Naive thymus-derived CD8-positive, alpha-beta T cell (primary cell): ENCODE measurements around the gene GPC6. TPM values are rescaled to one million over a fixed set of nuclear protein-coding genes. Genes with fewer than 3 reads are reported as not detected.

Experiments
- ATAC-seq, 2 donors: fragments of 150-1000 bp; cut with Tn5 transposase in 1 of 2; sonication (Bioruptor Pico), chemical (Tn5 transposase) in 1 of 2; 1 replicate in 1 of 2; 2 replicates in 1 of 2; pipeline ENCODE4 v1.10.0; 2021; ENCODE audit warnings: mild to moderate bottlenecking in 2 of 2, moderate library complexity in 2 of 2
- POLR2A ChIA-PET: fragments of 350-600 bp; sonication (Branson Sonifier 250); formaldehyde crosslinking; loops from one replicate; lab custom pipeline; 2021; ENCODE audit warnings: antibody characterized with exemption; lab: Charles Lee
- DNase-seq, 10 donors: peaks; one replicate each; pipeline versions ENCODE4 v3.0.0 to v3.0.0-alpha.2; 2020 to 2022
- H3K27ac Mint-ChIP-seq, 10 donors: one replicate each; pipeline ENCODE4 v1.8.0; 2020 to 2022; ENCODE audit warnings: mild to moderate bottlenecking in 10 of 10, mixed read lengths in 10 of 10, moderate library complexity in 4 of 10, inconsistent platforms in 1 of 10
- H3K27me3 Mint-ChIP-seq, 5 donors: one replicate each; pipeline ENCODE4 v1.8.0; 2021 to 2022; ENCODE audit warnings: mixed read lengths in 5 of 5
- H3K36me3 Mint-ChIP-seq, 3 donors: one replicate each; pipeline ENCODE4 v1.8.0; 2020 to 2022; ENCODE audit warnings: mixed read lengths in 3 of 3, mild to moderate bottlenecking in 2 of 3, inconsistent platforms in 1 of 3
- H3K4me1 Mint-ChIP-seq, 4 donors: one replicate each; pipeline ENCODE4 v1.8.0; 2021 to 2022; ENCODE audit warnings: mixed read lengths in 4 of 4
- H3K4me3 Mint-ChIP-seq, 10 donors: one replicate each; pipeline ENCODE4 v1.8.0; 2020 to 2022; ENCODE audit warnings: mild to moderate bottlenecking in 10 of 10, mixed read lengths in 10 of 10, moderate library complexity in 6 of 10, inconsistent platforms in 1 of 10
- H3K9me3 Mint-ChIP-seq, 9 donors: one replicate each; pipeline ENCODE4 v1.8.0; 2020 to 2022; ENCODE audit warnings: mixed read lengths in 9 of 9, mild to moderate bottlenecking in 3 of 9, inconsistent platforms in 1 of 9, moderate library complexity in 1 of 9
- polyA plus RNA-seq, 3 donors: library from polyadenylated mRNA; unstranded; fragments of 300-500 nt; fragmentation: Illumina TruSeq; gene quantifications; one replicate each; pipeline ENCODE4 v1.2.3, GENCODE V29; 2021
- total RNA-seq, 8 experiments: library from RNA in 2 of 8; stranded (reverse) in 2 of 8; gene quantifications; one replicate each; pipeline ENCODE4 v1.2.3 and lab custom pipeline; 2021 to 2026

The GPC6 gene
- total and polyA plus RNA-seq, 5 experiments from 2014 or later = not detected

GRCh38 chr13:94366677-94367076 is 1140.1 kb downstream of the GPC6 start:
- Mint-ChIP-seq H3K27me3 (peaks cover 3 to 17% (median 7%) of the 10 kb centered on the region in 5 donors), H3K4me1 (peaks cover 0 to 4% (median under 1%) of the 10 kb centered on the region in 4 donors), H3K9me3 (peaks cover 0 to 2% (median 0%) of the 10 kb centered on the region in 9 donors), H3K36me3 (no peaks in the 10 kb centered on the region), H3K27ac (no peak overlapping the region), H3K4me3 (no peak overlapping the region)
- ATAC-seq (no peak), DNase-seq (no peak)
- POLR2A ChIA-PET = no interaction called here

- Mint-ChIP-seq H3K4me1 (no peaks in the 10 kb centered on the region), H3K4me3 (no peak overlapping the region), H3K27ac (no peak overlapping the region), H3K27me3 (peaks cover 7 to 32% (median 9%) of the 10 kb centered on the region in 5 donors), H3K9me3 (peaks cover 0 to 2% (median 0%) of the 10 kb centered on the region in 9 donors), H3K36me3 (no peaks in the 10 kb centered on the region)
- ATAC-seq (no peak), DNase-seq (no peak)
- POLR2A ChIA-PET = no interaction called here
These were observed 1143.4 kb downstream of the GPC6 start for GRCh38 chr13:94369972-94370436.

GRCh38 chr13:94371855-94372254 is 1145.2 kb downstream of the GPC6 start:
- H3K27ac Mint-ChIP-seq = no peak overlapping the region
- H3K36me3 Mint-ChIP-seq = no peaks in the 10 kb centered on the region
- DNase-seq (no peak), ATAC-seq (no peak)
- POLR2A ChIA-PET = no interaction called here
- H3K27me3 Mint-ChIP-seq = peaks cover 7 to 32% (median 9%) of the 10 kb centered on the region in 5 donors
- no peak overlapping the region for H3K4me3 Mint-ChIP-seq
- peaks cover 0 to 2% (median 0%) of the 10 kb centered on the region in 9 donors for H3K9me3 Mint-ChIP-seq
- no peaks in the 10 kb centered on the region for H3K4me1 Mint-ChIP-seq

GRCh38 chr13:94382517-94382916 is 1155.9 kb downstream of the GPC6 start:
- Mint-ChIP-seq H3K4me3 (no peak overlapping the region), H3K4me1 (peaks cover 7 to 11% (median 10%) of the 10 kb centered on the region in 4 donors), H3K36me3 (no peaks in the 10 kb centered on the region), H3K27ac (no peak overlapping the region), H3K27me3 (peaks cover 0 to 9% (median 5%) of the 10 kb centered on the region in 5 donors), H3K9me3 (peaks cover 0 to 4% (median 0%) of the 10 kb centered on the region in 9 donors)
- DNase-seq = no peak
- POLR2A ChIA-PET = no interaction called here
- no peak for ATAC-seq

GRCh38 chr13:94382960-94383359 is 1156.4 kb downstream of the GPC6 start:
- POLR2A ChIA-PET = no interaction called here
- Mint-ChIP-seq H3K9me3 (peaks cover 0 to 2% (median 0%) of the 10 kb centered on the region in 9 donors), H3K27me3 (peaks cover 0 to 9% (median 5%) of the 10 kb centered on the region in 5 donors), H3K4me1 (peaks cover 7 to 15% (median 11%) of the 10 kb centered on the region in 4 donors), H3K4me3 (no peak overlapping the region), H3K36me3 (no peaks in the 10 kb centered on the region), H3K27ac (peak overlapping the region in 1 of 10 donors; percentile 53)
- ATAC-seq (no peak), DNase-seq (no peak)

GRCh38 chr13:94384231-94384905 is 1157.8 kb downstream of the GPC6 start:
- Mint-ChIP-seq H3K4me3 (no peak overlapping the region), H3K27me3 (peaks cover 0 to 7% (median 3%) of the 10 kb centered on the region in 5 donors), H3K27ac (no peak overlapping the region), H3K9me3 (no peaks in the 10 kb centered on the region), H3K4me1 (peaks cover 7 to 15% (median 11%) of the 10 kb centered on the region in 4 donors), H3K36me3 (no peaks in the 10 kb centered on the region)
- no peak for DNase-seq
- no peak for ATAC-seq
- POLR2A ChIA-PET = no interaction called here

- no peaks in the 10 kb centered on the region for H3K36me3 Mint-ChIP-seq
- peak overlapping the region in 2 of 10 donors; percentile 8 to 15 for H3K4me3 Mint-ChIP-seq
- DNase-seq (peak in 2 of 10 donors; percentile 2 to 8), ATAC-seq (peak in 1 of 2 donors; percentile 55)
- H3K9me3 Mint-ChIP-seq = no peaks in the 10 kb centered on the region
- H3K27ac Mint-ChIP-seq = peak overlapping the region in 1 of 10 donors; percentile 3
- H3K4me1 Mint-ChIP-seq = peaks cover 7 to 15% (median 11%) of the 10 kb centered on the region in 4 donors
- POLR2A ChIA-PET = no interaction called here
- H3K27me3 Mint-ChIP-seq = peaks cover 0 to 2% (median 0%) of the 10 kb centered on the region in 5 donors
These were observed 1160.4 kb downstream of the GPC6 start for GRCh38 chr13:94387047-94387446.

- Mint-ChIP-seq H3K4me3 (no peak overlapping the region), H3K4me1 (peaks cover 7 to 15% (median 11%) of the 10 kb centered on the region in 4 donors), H3K27ac (no peak overlapping the region), H3K27me3 (peaks cover 0 to 9% (median 0%) of the 10 kb centered on the region in 5 donors), H3K9me3 (no peaks in the 10 kb centered on the region), H3K36me3 (no peaks in the 10 kb centered on the region)
- ATAC-seq = no peak
- POLR2A ChIA-PET = no interaction called here
- DNase-seq = no peak
These were observed 1163.2 kb downstream of the GPC6 start for GRCh38 chr13:94389604-94390351.

- peaks cover 0 to 9% (median 0%) of the 10 kb centered on the region in 5 donors for H3K27me3 Mint-ChIP-seq
- no peaks in the 10 kb centered on the region for H3K9me3 Mint-ChIP-seq
- no peak overlapping the region for H3K4me3 Mint-ChIP-seq
- DNase-seq (no peak), ATAC-seq (no peak)
- no peaks in the 10 kb centered on the region for H3K36me3 Mint-ChIP-seq
- no peak overlapping the region for H3K27ac Mint-ChIP-seq
- H3K4me1 Mint-ChIP-seq = peaks cover 7 to 15% (median 11%) of the 10 kb centered on the region in 4 donors
- POLR2A ChIA-PET = no interaction called here
These were observed 1164.3 kb downstream of the GPC6 start for GRCh38 chr13:94390881-94391280.

GRCh38 chr13:94394723-94395122 is 1168.1 kb downstream of the GPC6 start:
- Mint-ChIP-seq H3K27ac (no peak overlapping the region), H3K4me1 (no peaks in the 10 kb centered on the region)
- POLR2A ChIA-PET = no interaction called here

GRCh38 chr13:94395860-94396259 is 1169.3 kb downstream of the GPC6 start:
- Mint-ChIP-seq H3K4me1 (no peaks in the 10 kb centered on the region), H3K27me3 (peaks cover 0 to 9% (median 3%) of the 10 kb centered on the region in 5 donors), H3K27ac (no peak overlapping the region), H3K4me3 (no peak overlapping the region), H3K36me3 (no peaks in the 10 kb centered on the region), H3K9me3 (peaks cover 0 to 6% (median 0%) of the 10 kb centered on the region in 9 donors)
- no peak for DNase-seq
- ATAC-seq = no peak
- POLR2A ChIA-PET = interaction anchor here (0.5 kb wide), 1 partner anchor 1073 kb away, joined by 3 read pairs; no protein-coding TSS in a partner anchor

More at GRCh38 chr13:94394723-94395122, 1168.1 kb downstream of the GPC6 start:
- no peaks in the 10 kb centered on the region for H3K36me3 Mint-ChIP-seq
- no peak overlapping the region for H3K4me3 Mint-ChIP-seq
- no peak for DNase-seq
- no peak for ATAC-seq
- peaks cover 0 to 6% (median 0%) of the 10 kb centered on the region in 9 donors for H3K9me3 Mint-ChIP-seq
- peaks cover 0 to 9% (median 3%) of the 10 kb centered on the region in 5 donors for H3K27me3 Mint-ChIP-seq

- POLR2A ChIA-PET = no interaction called here
- DNase-seq = no peak
- peaks cover 0 to 5% (median 2%) of the 10 kb centered on the region in 5 donors for H3K27me3 Mint-ChIP-seq
- peaks cover 0 to 6% (median 0%) of the 10 kb centered on the region in 9 donors for H3K9me3 Mint-ChIP-seq
- H3K4me1 Mint-ChIP-seq = no peaks in the 10 kb centered on the region
- no peak for ATAC-seq
- H3K36me3 Mint-ChIP-seq = no peaks in the 10 kb centered on the region
- H3K27ac Mint-ChIP-seq = no peak overlapping the region
- no peak overlapping the region for H3K4me3 Mint-ChIP-seq
These were observed 1173.2 kb downstream of the GPC6 start for GRCh38 chr13:94399812-94400211.

GRCh38 chr13:94400874-94401273 is 1174.3 kb downstream of the GPC6 start:
- Mint-ChIP-seq H3K27me3 (peaks cover 0 to 5% (median 2%) of the 10 kb centered on the region in 5 donors), H3K4me3 (no peak overlapping the region), H3K36me3 (no peaks in the 10 kb centered on the region), H3K27ac (no peak overlapping the region), H3K4me1 (no peaks in the 10 kb centered on the region), H3K9me3 (peaks cover 0 to 6% (median 0%) of the 10 kb centered on the region in 9 donors)
- ATAC-seq = no peak
- DNase-seq = no peak
- POLR2A ChIA-PET = no interaction called here
